BJ (cell line): ENCODE data around the gene MUC5B. TPM values are rescaled to one million over a fixed set of nuclear protein-coding genes. Genes with fewer than 3 reads are reported as not detected.

Experiments used
- CTCF ChIA-PET: fragments of 350-600 bp; formaldehyde crosslinking; extraction: SDS; loops from one replicate; lab custom pipeline; 2021; ENCODE audit warnings: antibody characterized with exemption, inconsistent platforms; lab: Yijun Ruan, JAX
- POLR2A ChIA-PET: fragments of 300-600 bp; sonication (Branson Sonifier 250); formaldehyde crosslinking; extraction: SDS; loops from one replicate; lab custom pipeline; 2021; ENCODE audit warnings: antibody characterized with exemption; lab: Charles Lee
- DNase-seq: peaks from one replicate; pipeline ENCODE4 v3.0.0-alpha.2; 2011; ENCODE audit warnings: low read depth
- H3K27me3 ChIP-seq: 2 replicates; pipeline ENCODE4 v1.6.0; 2011; ENCODE audit warnings: low read length; ENCODE audit not compliant: control insufficient read depth, insufficient read depth
- H3K36me3 ChIP-seq: 2 replicates; pipeline ENCODE4 v1.5.1; 2011; ENCODE audit warnings: low read length; ENCODE audit not compliant: control insufficient read depth, insufficient read depth
- H3K4me3 ChIP-seq: 2 replicates; pipeline ENCODE4 v1.5.1; 2011; ENCODE audit warnings: low read depth, mild to moderate bottlenecking, control low read depth, low read length
- CTCF ChIP-seq: IDR thresholded peaks from 2 replicates; pipeline ENCODE4 v1.5.1; 2011; ENCODE audit warnings: low read depth, mild to moderate bottlenecking, control low read depth, inconsistent platforms, low read length, moderate library complexity; ENCODE audit not compliant: insufficient read depth
- polyA plus RNA-seq: library from polyadenylated mRNA; depleted of rRNA; stranded (reverse); fragments of >200 nt; gene quantifications from 2 replicates; pipeline ENCODE4 v1.2.3, GENCODE V29; 2011

MUC5B gene
- polyA plus RNA-seq, 1 experiment, result not detected

GRCh38 chr11:1192741-1193325, 30.0 kb upstream of the MUC5B start:
- DNase-seq, result no peak
- POLR2A ChIA-PET, result no interaction called here

GRCh38 chr11:1193326-1194230, 29.3 kb upstream of the MUC5B start:
- no peak for DNase-seq
- no peak for TF ChIP-seq CTCF
- POLR2A ChIA-PET, result no interaction called here

More at GRCh38 chr11:1192741-1193325, 30.0 kb upstream of the MUC5B start:
- Histone ChIP-seq H3K27me3 (no peaks in the 10 kb centered on the region), H3K4me3 (no peak overlapping the region), H3K36me3 (no peaks in the 10 kb centered on the region)
- CTCF ChIA-PET, result no interaction called here
- no peak for TF ChIP-seq CTCF

GRCh38 chr11:1194231-1194976, 28.5 kb upstream of the MUC5B start:
- no peaks in the 10 kb centered on the region for H3K27me3 ChIP-seq
- ChIA-PET CTCF (interaction anchor here (0.6 kb wide), 2 partner anchors 239 to 449 kb away, joined by 3 to 4 read pairs; no protein-coding TSS in a partner anchor), POLR2A (no interaction called here)
- no peak for DNase-seq
- no peak overlapping the region for H3K4me3 ChIP-seq
- no peak for TF ChIP-seq CTCF
- H3K36me3 ChIP-seq, result no peaks in the 10 kb centered on the region

More at GRCh38 chr11:1193326-1194230, 29.3 kb upstream of the MUC5B start:
- Histone ChIP-seq H3K27me3 (no peaks in the 10 kb centered on the region), H3K36me3 (no peaks in the 10 kb centered on the region), H3K4me3 (no peak overlapping the region)
- CTCF ChIA-PET, result no interaction called here

GRCh38 chr11:1194977-1195681, 27.7 kb upstream of the MUC5B start:
- H3K27me3 ChIP-seq, result no peaks in the 10 kb centered on the region
- CTCF ChIA-PET, result interaction anchor here (0.6 kb wide), 1 partner anchor 449 kb away, joined by 3 read pairs; no protein-coding TSS in a partner anchor
- no peak for TF ChIP-seq CTCF
- DNase-seq, result no peak
- H3K36me3 ChIP-seq, result no peaks in the 10 kb centered on the region
- no peak overlapping the region for H3K4me3 ChIP-seq
- POLR2A ChIA-PET, result no interaction called here
